ENCODE data around the gene DUSP8.

GRCh38 chr11:1510928-1511327 lies 61.1 kb downstream of the DUSP8 start:
- TF ChIP-seq EZH2 (IDR thresholded peaks at IDR 0.05; ENCODE audit: borderline replicate concordance, insufficient read depth, low read length, poor library complexity, severe bottlenecking) (no peak), CTCF (IDR thresholded peaks at IDR 0.05; ENCODE audit: poor library complexity, severe bottlenecking) (no peak), REST (IDR thresholded peaks at IDR 0.05; ENCODE audit: borderline replicate concordance) (no peak), TAF1 (IDR thresholded peaks at IDR 0.05; ENCODE audit: low read depth) (no peak), POLR2AphosphoS5 (IDR thresholded peaks at IDR 0.05) (no peak)
